Measurements from ENCODE around the gene BRINP2.

The BRINP2 gene

DNA sequence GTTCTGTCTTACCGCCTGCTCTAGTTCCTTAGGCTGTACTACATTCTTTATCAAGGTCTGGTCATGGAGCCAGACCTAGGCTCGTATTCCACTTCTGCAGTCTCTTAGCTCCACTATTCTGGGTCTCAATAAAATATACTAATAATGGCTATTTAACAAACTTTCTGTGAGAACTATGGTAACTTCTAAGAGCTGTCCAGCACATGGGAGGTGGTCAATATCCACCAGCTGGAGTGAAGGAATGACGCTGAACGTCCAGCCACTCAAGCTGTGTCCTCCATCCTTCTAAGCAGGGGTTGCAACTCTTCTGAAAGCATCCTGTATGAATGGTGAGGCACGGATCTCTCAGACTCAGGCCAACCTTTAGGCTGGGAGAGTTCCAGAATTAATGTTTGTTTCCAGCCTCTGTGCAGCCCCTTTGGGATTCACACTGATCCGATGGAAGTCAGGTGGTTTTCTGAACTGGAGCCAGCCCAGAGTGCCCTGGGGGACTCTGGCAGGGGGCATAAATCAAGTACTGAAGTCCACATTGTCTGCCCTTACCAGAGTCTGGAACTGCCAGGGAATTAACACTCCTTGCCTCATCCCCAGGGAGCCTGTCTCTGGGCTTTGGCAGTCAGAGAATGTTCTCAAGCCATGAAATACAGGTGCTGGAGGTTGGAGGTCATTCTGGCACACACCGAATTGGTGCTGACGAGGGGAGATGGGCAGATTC, 57.4 kb downstream of the BRINP2 start:
- no peak for DNase-seq (ENCODE audit: low spot score)

DNA sequence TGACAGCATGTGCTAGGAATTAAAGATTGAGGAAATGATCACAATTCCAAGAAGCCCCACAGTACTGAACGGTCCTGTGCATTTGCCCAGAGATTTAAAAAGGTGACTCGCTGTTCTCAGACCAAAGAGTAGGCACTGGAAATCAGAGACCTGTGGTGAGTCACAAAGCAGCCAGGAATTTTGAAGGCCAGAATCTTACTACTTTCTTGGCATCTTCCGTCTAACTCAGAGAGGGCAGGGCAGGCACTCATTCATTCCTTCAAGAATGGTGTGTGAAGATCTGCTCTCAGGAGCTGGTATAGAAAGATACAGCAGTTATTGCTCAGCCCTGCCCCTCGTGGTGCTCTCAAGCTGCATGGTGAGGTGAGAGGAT, 57.9 kb downstream of the BRINP2 start:
- no peak for DNase-seq (ENCODE audit: low spot score)

DNA sequence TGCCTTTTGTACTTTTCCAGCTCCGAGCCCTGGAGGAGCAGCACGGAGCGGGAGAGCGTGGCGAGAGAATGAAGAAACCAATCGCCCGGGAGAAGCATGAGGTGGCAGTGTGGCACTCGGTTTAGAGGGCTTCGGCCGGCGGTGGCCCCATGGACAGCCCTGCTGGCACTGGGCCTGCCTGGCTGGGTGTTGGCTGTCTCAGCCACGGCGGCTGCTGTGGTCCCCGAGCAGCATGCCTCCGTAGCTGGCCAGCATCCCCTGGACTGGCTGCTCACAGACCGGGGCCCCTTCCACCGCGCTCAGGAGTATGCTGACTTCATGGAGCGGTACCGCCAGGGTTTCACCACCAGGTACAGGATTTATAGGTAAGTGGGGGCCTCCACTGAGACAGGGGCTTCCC, 59.0 kb downstream of the BRINP2 start:
- no peak for DNase-seq (ENCODE audit: low spot score)

DNA sequence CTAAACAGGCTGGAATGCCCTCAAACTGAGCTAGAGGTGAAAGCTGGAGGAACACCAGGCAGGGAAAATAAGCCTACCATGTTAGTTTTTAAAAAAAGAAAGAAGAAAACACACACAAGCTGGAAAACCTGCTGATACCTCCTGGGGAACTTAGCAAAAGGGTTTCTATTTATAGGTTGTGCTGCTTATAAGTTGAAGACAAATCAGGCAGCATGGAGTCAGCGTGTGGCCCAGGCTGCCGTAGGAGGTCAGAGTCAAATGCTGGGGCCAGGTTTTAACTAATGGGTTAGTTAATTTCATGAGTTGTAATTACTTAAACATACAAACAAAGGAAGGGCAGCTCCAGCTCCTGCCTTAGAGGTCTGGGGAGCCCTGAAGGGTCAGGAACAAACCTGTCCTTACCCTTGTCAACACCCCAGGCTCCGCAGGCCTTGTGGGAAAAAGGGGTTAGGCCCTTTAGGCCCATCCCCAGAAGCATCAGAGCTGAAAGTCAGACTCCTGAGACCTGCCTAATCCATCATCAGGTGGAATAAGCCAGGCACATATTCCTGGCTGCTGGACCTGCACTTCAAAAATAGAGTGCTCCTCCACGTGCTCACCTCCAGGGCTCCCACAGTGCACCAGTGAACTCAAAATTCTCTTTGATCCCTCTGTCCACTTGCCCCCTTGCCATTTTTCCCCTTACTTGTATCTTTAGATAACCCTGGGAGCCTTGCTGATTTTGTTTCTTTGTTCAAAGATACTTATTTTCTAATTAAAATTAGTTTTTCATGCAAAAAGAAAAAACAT, 59.7 kb downstream of the BRINP2 start:
- no peak for DNase-seq (ENCODE audit: low spot score)

GRCh38 chr1:177235350-177235749, 64.6 kb downstream of the BRINP2 start:
- no peak for DNase-seq (ENCODE audit: low spot score)

DNA sequence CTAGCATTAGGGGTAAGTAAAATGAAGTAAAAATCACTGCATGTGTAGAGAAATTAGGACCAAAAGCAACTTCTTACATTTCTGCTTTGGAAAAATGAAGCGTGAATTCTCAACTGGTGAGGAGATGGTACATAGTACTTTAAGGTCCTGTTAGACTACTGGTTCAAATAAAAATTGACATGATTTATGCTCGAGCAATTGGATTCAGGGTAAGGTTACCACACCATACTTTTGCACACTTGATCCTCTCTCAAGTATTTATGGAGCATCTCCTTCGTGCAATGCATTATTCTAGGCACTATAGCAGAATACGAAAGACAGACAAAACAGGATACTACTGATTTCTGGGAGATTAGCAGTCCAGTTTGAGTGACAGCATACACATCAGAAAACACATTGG, 66.2 kb downstream of the BRINP2 start:
- no peak for DNase-seq (ENCODE audit: low spot score)

GRCh38 chr1:177238967-177239366, 68.2 kb downstream of the BRINP2 start:
- DNase-seq (ENCODE audit: low spot score), result no peak

DNA sequence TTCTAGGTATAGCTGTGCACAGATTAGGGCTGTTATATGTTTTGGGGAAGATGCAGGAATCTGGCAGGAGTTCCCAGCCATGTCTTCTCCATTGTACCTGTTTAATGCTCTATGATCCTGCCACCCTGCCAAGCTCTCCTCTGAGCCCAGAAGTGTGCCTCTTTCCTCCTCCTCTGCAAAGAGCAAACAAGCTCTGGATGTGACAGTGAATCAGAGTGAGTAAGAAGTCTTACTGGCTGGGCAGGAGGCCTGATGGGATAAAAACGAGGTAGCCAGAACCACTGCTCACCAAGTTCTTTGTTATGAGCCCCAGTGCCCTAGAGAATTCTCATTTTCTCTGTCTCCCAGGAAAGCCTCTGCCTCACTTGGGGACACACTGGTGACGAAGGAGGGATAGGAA, 69.0 kb downstream of the BRINP2 start:
- DNase-seq (ENCODE audit: low spot score), result no peak

DNA sequence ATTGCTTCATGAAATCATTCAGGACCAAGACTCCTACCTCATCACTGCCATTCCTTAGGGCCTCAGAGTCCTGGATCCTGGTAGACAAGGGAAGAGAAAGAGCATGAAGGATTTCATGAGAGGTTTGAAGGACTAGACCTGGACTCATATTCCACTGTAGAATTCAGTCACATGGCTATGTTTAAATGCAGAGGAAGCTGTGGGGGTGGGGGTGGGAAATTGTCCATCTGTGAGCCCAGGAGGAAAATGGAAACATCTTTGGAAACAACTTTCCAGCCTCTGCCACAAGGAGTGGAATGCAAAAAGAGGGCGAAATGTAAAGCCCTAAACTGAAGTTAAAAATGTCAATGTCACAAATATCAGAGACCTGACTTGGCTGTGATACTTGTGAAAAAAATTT, 73.0 kb downstream of the BRINP2 start:
- no peak for DNase-seq (ENCODE audit: low spot score)

- DNase-seq (ENCODE audit: low spot score), result no peak
These were observed 76.2 kb downstream of the BRINP2 start for GRCh38 chr1:177246710-177247580.

DNA sequence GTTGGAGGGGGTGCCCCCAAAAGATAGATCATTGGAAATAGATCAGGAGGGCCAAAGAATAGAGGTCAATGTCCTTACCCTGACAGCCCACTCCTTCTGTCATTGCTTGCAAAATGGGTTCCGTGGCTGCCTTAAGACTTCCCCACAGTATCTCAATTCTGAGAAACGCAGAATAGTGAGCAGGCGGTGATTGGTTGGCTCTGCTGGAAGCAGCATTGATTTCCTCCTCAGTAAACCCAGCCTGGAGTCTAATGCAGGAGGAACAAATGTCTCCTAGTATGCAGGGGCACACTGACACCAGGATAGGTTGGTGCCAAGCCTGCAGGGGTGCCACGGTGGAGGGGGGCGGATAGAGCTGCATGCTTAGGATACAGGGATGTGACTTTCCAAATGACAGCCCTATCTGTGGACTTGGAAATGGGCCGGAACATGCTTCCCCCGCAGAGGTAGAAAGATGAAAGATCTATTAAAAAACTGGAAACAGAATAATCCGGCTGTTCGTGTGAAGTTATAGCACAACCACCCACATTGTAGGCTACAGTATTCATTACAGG, 76.9 kb downstream of the BRINP2 start:
- no peak for DNase-seq (ENCODE audit: low spot score)

DNA sequence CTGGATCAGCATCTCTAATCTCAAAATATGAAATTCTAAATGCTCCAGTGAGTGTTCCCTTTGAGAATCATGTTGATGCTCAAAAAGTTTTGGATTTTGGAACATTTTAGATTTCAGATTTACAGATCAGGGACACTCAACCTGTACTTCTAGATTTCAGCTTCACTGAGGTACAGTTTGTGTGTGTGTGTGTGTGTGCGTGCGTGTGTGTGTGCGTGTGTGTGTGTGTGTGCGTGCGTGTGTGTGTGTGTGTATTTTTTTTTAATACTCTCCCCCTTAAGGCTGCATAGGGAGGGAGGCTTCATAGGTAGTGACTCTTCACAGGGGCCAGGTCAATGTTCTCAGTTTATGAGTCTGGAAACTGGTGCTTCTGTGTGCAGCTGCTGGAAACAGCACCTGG, 77.5 kb downstream of the BRINP2 start:
- no peak for DNase-seq (ENCODE audit: low spot score)

DNA sequence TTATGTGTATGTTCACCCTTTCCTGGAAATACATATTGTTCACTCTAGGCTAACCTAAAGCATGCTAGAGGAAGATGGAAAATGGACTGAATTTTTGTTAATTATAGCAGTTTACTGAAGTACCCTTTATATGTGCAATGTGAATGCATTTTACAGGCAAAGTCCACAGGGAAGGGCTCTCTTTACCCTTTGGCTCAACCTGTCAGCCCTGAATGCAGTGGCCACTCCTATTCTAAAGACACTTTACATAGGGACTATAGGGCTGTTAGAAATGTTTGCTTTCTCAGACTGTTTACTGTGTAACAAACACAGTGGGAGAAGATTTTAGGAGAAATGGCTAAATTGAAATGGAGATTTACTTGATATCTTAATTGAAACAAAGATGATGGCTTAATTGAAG, 78.5 kb downstream of the BRINP2 start:
- no peak for DNase-seq (ENCODE audit: low spot score)

DNA sequence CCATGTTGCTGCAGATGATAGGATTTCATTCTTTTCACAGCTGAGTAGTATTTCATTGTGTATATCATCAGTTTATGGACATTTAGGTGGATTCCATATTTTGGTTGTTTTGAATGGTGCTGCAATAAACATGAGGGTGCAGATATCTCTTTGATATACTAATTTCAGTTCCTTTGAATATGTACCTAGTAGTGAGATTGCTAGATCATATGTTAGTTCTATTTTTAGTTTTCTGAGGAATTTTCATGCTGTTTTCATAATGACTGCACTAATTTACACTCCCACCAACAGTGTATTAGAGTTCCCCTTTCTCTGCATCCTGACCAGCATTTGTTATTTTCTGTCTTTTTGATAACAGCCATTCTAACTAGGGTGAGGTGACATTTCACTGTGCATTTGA, 82.1 kb downstream of the BRINP2 start:
- DNase-seq (ENCODE audit: low spot score), result no peak

DNA sequence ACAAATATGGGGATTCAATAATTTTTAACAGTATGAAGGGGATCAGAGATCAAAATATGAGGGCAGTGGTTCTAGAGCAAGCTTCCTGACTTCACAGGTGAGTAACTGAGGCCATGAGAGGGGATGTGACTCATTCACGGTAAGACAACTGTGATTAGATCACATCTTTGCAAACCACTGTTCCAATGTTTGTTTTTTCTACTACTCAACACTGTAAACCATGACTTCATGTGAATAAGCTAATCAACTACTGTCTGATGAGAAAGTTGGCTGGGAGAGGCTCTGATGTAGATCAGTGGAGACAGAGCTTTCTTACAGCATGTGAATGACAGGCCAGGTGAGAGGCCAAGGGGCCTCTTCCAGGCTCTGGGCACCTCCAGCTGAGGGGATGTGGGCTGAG, 84.7 kb downstream of the BRINP2 start:
- DNase-seq (ENCODE audit: low spot score), result no peak

DNA sequence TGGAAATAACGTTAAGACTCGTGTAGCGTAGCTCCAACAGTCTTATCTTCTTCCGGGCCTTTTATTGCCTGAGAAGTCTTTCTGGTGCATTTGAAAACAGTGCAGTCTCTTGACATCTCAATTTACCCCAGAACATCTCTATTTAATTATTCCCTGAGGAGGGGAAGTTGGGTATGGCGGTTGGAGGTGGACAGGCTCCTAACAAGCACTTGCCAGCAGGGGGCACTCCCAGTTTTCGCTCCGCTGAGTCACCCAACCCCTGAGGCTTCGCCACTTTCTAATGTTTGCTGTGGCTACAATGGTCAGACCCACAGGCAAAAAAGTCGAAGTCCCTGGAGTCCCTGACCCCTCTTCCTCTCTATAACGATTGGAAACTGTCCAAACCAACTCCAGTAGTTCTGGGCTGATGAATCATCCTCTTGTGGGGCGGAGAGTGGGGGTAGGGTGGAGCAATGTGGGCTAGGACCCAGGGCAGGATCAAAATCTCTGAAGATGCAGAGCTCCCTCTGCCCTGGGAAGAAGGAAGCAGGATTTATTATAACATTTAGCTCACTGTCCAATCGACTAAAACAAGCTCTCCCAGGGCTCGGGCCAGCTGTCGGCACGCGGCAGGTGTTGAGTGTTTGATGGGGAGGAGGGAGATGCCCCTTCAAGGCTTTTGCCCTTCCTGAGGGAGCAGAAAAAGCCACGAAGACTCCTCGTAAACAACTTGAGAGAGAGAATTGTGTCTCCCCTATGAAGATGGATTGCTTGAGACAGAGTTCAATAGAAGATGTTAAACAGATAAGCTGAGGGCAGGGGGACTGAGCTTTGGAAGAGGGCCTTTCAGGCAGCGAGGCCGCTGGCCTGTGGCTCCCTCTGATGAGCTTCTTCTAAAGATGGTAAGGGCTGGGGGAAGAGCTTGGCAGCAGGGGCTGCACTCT, 85.7 kb downstream of the BRINP2 start:
- DNase-seq (ENCODE audit: low spot score), result no peak

GRCh38 chr1:177257128-177257527, 86.4 kb downstream of the BRINP2 start:
- no peak for DNase-seq (ENCODE audit: low spot score)

GRCh38 chr1:177257576-177257975, 86.8 kb downstream of the BRINP2 start:
- DNase-seq (ENCODE audit: low spot score), result no peak

GRCh38 chr1:177270863-177271262, 100.1 kb downstream of the BRINP2 start:
- no peak for DNase-seq (ENCODE audit: low spot score)

DNA sequence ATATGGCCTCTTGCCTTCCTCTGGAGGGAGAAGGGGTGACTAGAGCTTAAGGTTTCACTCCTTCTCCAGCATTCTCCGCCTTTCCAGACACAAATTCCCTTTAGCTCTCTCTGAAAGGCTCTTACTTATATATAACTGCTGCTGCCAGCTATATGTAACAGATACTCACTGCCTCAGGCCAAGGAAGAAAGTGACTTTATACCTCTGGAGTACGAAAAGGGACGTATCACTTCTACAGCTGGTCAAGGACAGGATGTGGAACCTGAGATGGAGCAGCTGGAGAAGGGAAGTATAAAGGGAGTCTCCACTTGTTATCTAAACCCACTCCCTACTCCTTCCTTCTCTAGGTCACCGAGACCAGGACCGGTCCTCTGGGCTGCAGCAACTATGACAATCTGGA, 102.4 kb downstream of the BRINP2 start:
- no peak for DNase-seq (ENCODE audit: low spot score)

DNA sequence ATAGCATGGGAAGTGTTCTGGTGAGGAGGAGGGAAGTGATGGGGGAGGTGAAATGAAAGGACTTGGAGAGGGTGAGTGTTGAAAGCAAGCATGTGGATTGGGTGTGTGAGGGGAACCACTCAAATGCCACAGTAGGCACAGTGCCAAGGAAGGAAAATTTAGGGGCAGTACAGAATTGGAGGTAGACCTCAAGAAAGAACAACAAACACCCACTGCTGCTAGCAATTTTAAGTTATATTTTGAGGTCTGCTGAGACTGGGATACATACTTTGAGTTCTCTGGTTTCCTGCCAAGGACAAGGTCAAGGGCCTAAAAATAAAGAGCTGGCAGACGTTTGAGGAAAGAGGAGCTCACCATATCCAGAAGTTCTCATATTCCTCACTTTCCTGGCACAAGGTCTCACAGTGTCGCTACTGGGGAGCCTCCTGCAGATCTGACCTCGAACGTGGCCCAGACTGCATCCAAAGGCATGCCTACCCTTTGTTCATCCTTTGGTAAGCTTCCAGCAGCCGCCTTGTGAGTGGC, 104.0 kb downstream of the BRINP2 start:
- no peak for DNase-seq (ENCODE audit: low spot score)

All from CD4-positive, alpha-beta T cell treated with Interleukin-2 at 100 ng/mL for 4 hours (primary cell).